Pancreas (tissue), 10 donors: ENCODE results near the gene APH1B. TPM values are rescaled to one million over a fixed set of nuclear protein-coding genes. Genes with fewer than 3 reads are reported as not detected.
"Not testable (repeated sequence)": the region's sequence is repeated elsewhere in the genome, so short reads cannot be mapped to it uniquely, and the experiment has no call there.

Experiments
- ATAC-seq, 4 donors: fragments of 200-7000 bp; cut with Tn5 transposase; one replicate each; pipeline versions ENCODE4 v1.8.0 to v1.9.1; 2020; ENCODE audit warnings: mild to moderate bottlenecking in 4 of 4, moderate library complexity in 4 of 4
- DNase-seq, 6 donors: peaks; one replicate each; pipeline ENCODE4 v3.0.0-alpha.2; 2020
- FAIRE-seq: peaks from 2 replicates; lab custom pipeline; 2012; peaks lifted over from hg19 to GRCh38; lab: Jason Lieb, UNC
- H3K27ac ChIP-seq, 4 donors: fragments of 200-600 bp; sonication (generic); 1 replicate in 3 of 4; 2 replicates in 1 of 4; pipeline versions ENCODE4 v1.5.0 to v1.8.0; 2020
- H3K27me3 ChIP-seq, 4 donors: fragments of 200-600 bp; one replicate each; pipeline ENCODE4 v1.8.0; 2021
- H3K36me3 ChIP-seq, 3 donors: fragments of 200-600 bp; sonication (generic) in 1 of 3; one replicate each; pipeline versions ENCODE4 v1.5.0 to v1.8.0; 2020 to 2021
- H3K4me1 ChIP-seq, 3 donors: fragments of 200-600 bp; one replicate each; pipeline ENCODE4 v1.8.0; 2021
- H3K4me3 ChIP-seq, 4 donors: fragments of 200-600 bp; sonication (generic) in 2 of 4; one replicate each; pipeline versions ENCODE4 v1.5.0 to v1.8.0; 2020 to 2021
- H3K9me3 ChIP-seq, 4 donors: fragments of 200-600 bp; one replicate each; pipeline ENCODE4 v1.8.0; 2021
- WGBS, 2 donors: extraction: QIAGEN DNeasy Blood & Tissue Kit; methylation state at CpG; one replicate each; pipeline ENCODE4 v1.1.7; 2013; 5-methylcytosine and 5-hydroxymethylcytosine counted together
- intact Hi-C, 3 donors: fragments of 100-400 bp; cut with DNase I; formaldehyde crosslinking; loops; one replicate each; pipeline versions ENCODE4 v1.11.1 to v1.14.2; 2022
- polyA plus RNA-seq, 2 donors: library from polyadenylated mRNA; stranded (reverse); fragments of 200-250 nt; gene quantifications; one replicate each; pipeline ENCODE4 v1.2.3, GENCODE V29; 2013
- total RNA-seq, 6 donors: library from RNA; stranded (reverse); fragmentation: NEBNext Ultra II Directional in 4 of 6; extraction: Animal tissue kit (Norgen Biotek cat#: 25700) in 4 of 6; gene quantifications; one replicate each; pipeline versions ENCODE4 v1.2.1 to v1.2.4, GENCODE V29; 2021 to 2023
- TF ChIP-seq, protein P1 (sequence below), 4 donors: fragments of 200-600 bp; sonication (generic) in 3 of 4; IDR thresholded peaks; one replicate each; pipeline versions ENCODE4 v1.5.0 to v1.8.0; 2021; ENCODE audit warnings: antibody characterized with exemption in 4 of 4
- donor health status: healthy with polysubstance abuse.
- donor health status: DM: no; HTN: no; CAD: no; lungs with moderate emphysema.
- donor health status: DM: no; HTN: no; CAD: no.
- donor health status: control.
- donor health status: control.
- donor health status: Bipolar disorder and iron deficiency.
- donor health status: DM: yes; HTN: yes; CAD: no.
- donor health status: DM: no; HTN: no; CAD: no.
- donor health status: DM: no; HTN: no; CAD: no.
- donor health status: DM: yes; HTN: yes; CAD: no.

The APH1B gene
- total and polyA plus RNA-seq, 8 donors = 3.1 to 11.7 (median 5.8) TPM

GRCh38 chr15:63312286-63312685, 34.9 kb downstream of the APH1B start:
- Histone ChIP-seq H3K36me3 (no peaks in the 10 kb centered on the region), H3K27ac (no peak overlapping the region), H3K9me3 (no peaks in the 10 kb centered on the region), H3K4me1 (peaks cover 0 to 3% (median 0%) of the 10 kb centered on the region in 3 donors), H3K27me3 (no peaks in the 10 kb centered on the region), H3K4me3 (no peak overlapping the region)
- no peak for DNase-seq
- ATAC-seq = no peak
- TF ChIP-seq, protein P1, sequence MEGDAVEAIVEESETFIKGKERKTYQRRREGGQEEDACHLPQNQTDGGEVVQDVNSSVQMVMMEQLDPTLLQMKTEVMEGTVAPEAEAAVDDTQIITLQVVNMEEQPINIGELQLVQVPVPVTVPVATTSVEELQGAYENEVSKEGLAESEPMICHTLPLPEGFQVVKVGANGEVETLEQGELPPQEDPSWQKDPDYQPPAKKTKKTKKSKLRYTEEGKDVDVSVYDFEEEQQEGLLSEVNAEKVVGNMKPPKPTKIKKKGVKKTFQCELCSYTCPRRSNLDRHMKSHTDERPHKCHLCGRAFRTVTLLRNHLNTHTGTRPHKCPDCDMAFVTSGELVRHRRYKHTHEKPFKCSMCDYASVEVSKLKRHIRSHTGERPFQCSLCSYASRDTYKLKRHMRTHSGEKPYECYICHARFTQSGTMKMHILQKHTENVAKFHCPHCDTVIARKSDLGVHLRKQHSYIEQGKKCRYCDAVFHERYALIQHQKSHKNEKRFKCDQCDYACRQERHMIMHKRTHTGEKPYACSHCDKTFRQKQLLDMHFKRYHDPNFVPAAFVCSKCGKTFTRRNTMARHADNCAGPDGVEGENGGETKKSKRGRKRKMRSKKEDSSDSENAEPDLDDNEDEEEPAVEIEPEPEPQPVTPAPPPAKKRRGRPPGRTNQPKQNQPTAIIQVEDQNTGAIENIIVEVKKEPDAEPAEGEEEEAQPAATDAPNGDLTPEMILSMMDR (IDR thresholded peaks at IDR 0.05) = no peak
- WGBS, 2 donors = 98 to 100% methylated on average over 1 of the region's 1 CpG
- intact Hi-C loops = no loop called here
- FAIRE-seq = no peak

- no peak for DNase-seq
- 90 to 93% methylated on average over 4 of the region's 4 CpGs for WGBS, 2 donors
- H3K27me3 ChIP-seq = no peaks in the 10 kb centered on the region
- no peak overlapping the region for H3K27ac ChIP-seq
- no peak for ATAC-seq
- H3K9me3 ChIP-seq = no peaks in the 10 kb centered on the region
- H3K36me3 ChIP-seq = no peaks in the 10 kb centered on the region
- no peak overlapping the region for H3K4me3 ChIP-seq
- intact Hi-C loops = no loop called here
- TF ChIP-seq, protein P1 (IDR thresholded peaks at IDR 0.05) = no peak
- no peak for FAIRE-seq
- H3K4me1 ChIP-seq = no peaks in the 10 kb centered on the region
Measured at GRCh38 chr15:63313825-63314224, 36.4 kb downstream of the APH1B start.

- Histone ChIP-seq H3K4me3 (no peak overlapping the region), H3K27me3 (no peaks in the 10 kb centered on the region), H3K27ac (no peak overlapping the region), H3K9me3 (no peaks in the 10 kb centered on the region), H3K4me1 (no peaks in the 10 kb centered on the region), H3K36me3 (no peaks in the 10 kb centered on the region)
- intact Hi-C loops = no loop called here
- ATAC-seq = no peak
- WGBS, 2 donors = 61% methylated on average over 2 of the region's 2 CpGs
- FAIRE-seq = no peak
- no peak for DNase-seq
- TF ChIP-seq, protein P1 (IDR thresholded peaks at IDR 0.05) = no peak
Measured at GRCh38 chr15:63314409-63314808, 37.0 kb downstream of the APH1B start.

- FAIRE-seq = no peak
Measured at GRCh38 chr15:63318344-63318743, 40.9 kb downstream of the APH1B start.

GRCh38 chr15:63319065-63319464, 41.7 kb downstream of the APH1B start:
- H3K4me1 ChIP-seq = no peaks in the 10 kb centered on the region
- no peak for FAIRE-seq
- TF ChIP-seq, protein P1 (IDR thresholded peaks at IDR 0.05) = no peak
- H3K36me3 ChIP-seq = no peaks in the 10 kb centered on the region
- intact Hi-C loops = no loop called here
- H3K27me3 ChIP-seq = no peaks in the 10 kb centered on the region
- no peak overlapping the region for H3K27ac ChIP-seq
- no peaks in the 10 kb centered on the region for H3K9me3 ChIP-seq
- H3K4me3 ChIP-seq = no peak overlapping the region
- DNase-seq = no peak
- 84 to 90% methylated on average over 3 of the region's 3 CpGs for WGBS, 2 donors
- no peak for ATAC-seq

More at GRCh38 chr15:63318344-63318743, 40.9 kb downstream of the APH1B start:
- DNase-seq = no peak
- Histone ChIP-seq H3K27ac (no peak overlapping the region), H3K4me3 (no peak overlapping the region), H3K36me3 (no peaks in the 10 kb centered on the region), H3K27me3 (no peaks in the 10 kb centered on the region), H3K4me1 (no peaks in the 10 kb centered on the region), H3K9me3 (no peaks in the 10 kb centered on the region)
- 96 to 97% methylated on average over 4 of the region's 4 CpGs for WGBS, 2 donors
- no peak for ATAC-seq
- TF ChIP-seq, protein P1 (IDR thresholded peaks at IDR 0.05) = no peak
- intact Hi-C loops = no loop called here

DNA sequence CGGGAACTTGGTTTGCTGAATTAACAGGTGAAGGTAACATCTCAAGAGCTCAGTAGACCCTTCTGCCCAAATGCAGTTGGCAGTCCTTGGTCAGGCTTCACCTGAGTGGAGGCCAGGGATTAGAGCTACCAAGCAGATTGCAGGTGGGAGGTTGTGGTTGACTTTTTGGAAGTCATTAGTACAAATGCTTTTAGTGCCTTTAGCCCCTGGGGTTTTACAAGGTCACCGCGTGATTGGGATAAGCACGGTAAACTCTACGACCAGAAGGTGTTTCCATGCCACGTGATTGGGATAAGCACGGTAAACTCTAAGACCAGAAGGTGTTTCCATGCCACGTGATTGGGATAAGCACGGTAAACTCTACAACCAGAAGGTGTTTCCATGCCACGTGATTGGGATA, 43.0 kb downstream of the APH1B start:
- ATAC-seq (peak in 3 of 4 donors; percentile 18 to 37 (median 29)), DNase-seq (peak in 1 of 6 donors; percentile 40)
- H3K4me3 ChIP-seq, FAIRE-seq, H3K27me3 ChIP-seq, H3K4me1 ChIP-seq, H3K36me3 ChIP-seq, intact Hi-C loops, H3K9me3 ChIP-seq: not testable (repeated sequence)
- 54 to 89% methylated on average over 8 of the region's 10 CpGs for WGBS, 2 donors
- peak overlapping the region in 1 of 4 donors; percentile 57 for H3K27ac ChIP-seq

GRCh38 chr15:63320981-63321380, 43.6 kb downstream of the APH1B start:
- FAIRE-seq, DNase-seq, H3K27me3 ChIP-seq, intact Hi-C loops, H3K4me3 ChIP-seq, H3K4me1 ChIP-seq, H3K9me3 ChIP-seq, H3K36me3 ChIP-seq: not testable (repeated sequence)
- H3K27ac ChIP-seq = peak overlapping the region in 2 of 4 donors; percentile 4 to 64
- 56 to 83% methylated on average over 7 to 8 of the region's 11 CpGs for WGBS, 2 donors
- ATAC-seq = peak in 3 of 4 donors; percentile 33 to 55 (median 37)
